GM18870 (cell line): ENCODE measurements around the gene STPG3.
A peak's percentile ranks its signal among the peaks of the same experiment; 100 is the strongest.

Experiments used
- ATAC-seq: cut with Tn5 transposase; IDR thresholded peaks from one replicate; pipeline ENCODE4 v1.9.1; 2021; ENCODE audit warnings: moderate library complexity; ENCODE audit not compliant: unreplicated experiment

The STPG3 gene

GRCh38 chr9:137264067-137264466, 13.0 kb downstream of the STPG3 start:
- ATAC-seq: no peak

- no peak for ATAC-seq
Measured at GRCh38 chr9:137265496-137266161, 14.5 kb downstream of the STPG3 start.

GRCh38 chr9:137266162-137266527, 15.1 kb downstream of the STPG3 start:
- ATAC-seq: no peak

GRCh38 chr9:137266585-137267453, 15.7 kb downstream of the STPG3 start:
- ATAC-seq: no peak

GRCh38 chr9:137267933-137268355, 16.9 kb downstream of the STPG3 start:
- no peak for ATAC-seq

- no peak for ATAC-seq
Measured at GRCh38 chr9:137268538-137269201, 17.6 kb downstream of the STPG3 start.

- ATAC-seq: no peak
Measured at GRCh38 chr9:137269231-137269772, 18.2 kb downstream of the STPG3 start.

GRCh38 chr9:137270929-137271695, 20.0 kb downstream of the STPG3 start:
- ATAC-seq: no peak

- ATAC-seq: no peak
Measured at GRCh38 chr9:137271696-137272076, 20.6 kb downstream of the STPG3 start.

GRCh38 chr9:137272241-137273094, 21.4 kb downstream of the STPG3 start:
- ATAC-seq: no peak

GRCh38 chr9:137273095-137273490, 22.0 kb downstream of the STPG3 start:
- no peak for ATAC-seq

GRCh38 chr9:137273611-137274320, 22.7 kb downstream of the STPG3 start:
- no peak for ATAC-seq

GRCh38 chr9:137275203-137275587, 24.1 kb downstream of the STPG3 start:
- ATAC-seq: no peak

GRCh38 chr9:137275588-137276472, 24.7 kb downstream of the STPG3 start:
- no peak for ATAC-seq

- no peak for ATAC-seq
Measured at GRCh38 chr9:137276473-137277328, 25.6 kb downstream of the STPG3 start.

GRCh38 chr9:137277329-137278041, 26.4 kb downstream of the STPG3 start, which contains the start of gene TOR4A:
TOR4A (plus strand) TSS chr9:137277726; CDS start chr9:137278690, 964 bp downstream.
- ATAC-seq: peak; percentile 63
